H54 (cell line): ENCODE results near the gene STAB2.

Experiments
- DNase-seq: peaks from one replicate; pipeline ENCODE4 v3.0.0; 2011; ENCODE audit warnings: low spot score, mixed read lengths; ENCODE audit not compliant: insufficient read length
- FAIRE-seq: peaks from 3 replicates; lab custom pipeline; 2011; peaks lifted over from hg19 to GRCh38; lab: Jason Lieb, UNC
- POLR2A ChIP-seq: IDR thresholded peaks from 2 replicates; pipeline ENCODE4 v1.6.1; 2011; ENCODE audit warnings: low read depth, mild to moderate bottlenecking, low read length

STAB2 gene

DNA sequence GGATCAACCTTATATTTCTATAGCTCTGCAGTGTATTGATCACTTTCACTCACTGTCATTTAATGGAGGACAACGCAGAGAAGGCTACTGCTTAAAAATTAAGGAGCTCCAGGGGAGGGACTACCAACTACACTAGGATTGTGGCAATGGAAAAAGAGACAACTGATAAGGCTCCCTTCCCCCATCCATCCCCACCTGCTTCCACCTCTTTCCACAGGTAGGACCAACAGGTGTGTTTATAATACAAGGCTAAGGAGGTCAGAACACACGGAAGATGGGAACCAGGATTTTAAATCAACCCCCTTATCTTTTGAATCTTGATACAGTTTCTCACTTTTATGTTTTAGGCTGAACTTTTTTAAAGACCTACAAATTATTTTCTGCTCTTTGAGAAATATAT, 90.8 kb downstream of the STAB2 start:
- no peak for FAIRE-seq
- DNase-seq = no peak
- no peak for TF ChIP-seq POLR2A

DNA sequence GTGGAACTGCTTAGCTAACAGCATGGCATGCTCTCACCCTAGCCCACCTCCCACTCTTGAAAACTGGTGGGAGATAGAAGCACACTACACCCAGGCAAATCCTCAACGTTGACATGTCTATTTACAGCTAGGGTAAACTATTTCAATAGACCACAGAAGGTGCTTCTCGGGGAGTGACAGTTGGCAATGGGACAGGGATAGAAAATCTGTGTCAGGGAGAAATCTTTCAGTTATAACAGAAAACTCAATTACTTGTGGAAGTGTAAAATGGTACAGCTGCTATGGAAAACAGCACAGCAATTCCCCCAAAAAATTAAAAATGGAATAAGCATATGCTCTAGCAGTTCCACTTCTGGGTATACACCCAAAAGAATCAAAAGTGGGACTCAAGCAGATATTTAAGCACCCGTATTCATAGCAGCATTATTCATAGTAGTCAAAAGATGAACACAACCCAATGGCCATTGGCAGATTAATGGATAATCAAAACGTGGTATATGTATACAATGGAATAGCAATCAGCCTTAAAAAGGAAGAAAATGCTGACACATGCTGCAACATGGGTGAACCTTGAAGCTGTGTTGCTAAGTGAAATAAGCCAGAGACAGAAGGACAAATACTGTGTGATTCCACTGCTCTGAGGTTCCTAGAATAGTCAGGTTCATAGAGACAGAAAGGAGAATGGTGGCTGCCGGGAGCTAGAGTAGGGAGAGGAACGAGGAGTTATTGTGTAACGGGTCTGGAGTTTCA, 92.5 kb downstream of the STAB2 start:
- DNase-seq (no peak), FAIRE-seq (no peak)
- no peak for TF ChIP-seq POLR2A

DNA sequence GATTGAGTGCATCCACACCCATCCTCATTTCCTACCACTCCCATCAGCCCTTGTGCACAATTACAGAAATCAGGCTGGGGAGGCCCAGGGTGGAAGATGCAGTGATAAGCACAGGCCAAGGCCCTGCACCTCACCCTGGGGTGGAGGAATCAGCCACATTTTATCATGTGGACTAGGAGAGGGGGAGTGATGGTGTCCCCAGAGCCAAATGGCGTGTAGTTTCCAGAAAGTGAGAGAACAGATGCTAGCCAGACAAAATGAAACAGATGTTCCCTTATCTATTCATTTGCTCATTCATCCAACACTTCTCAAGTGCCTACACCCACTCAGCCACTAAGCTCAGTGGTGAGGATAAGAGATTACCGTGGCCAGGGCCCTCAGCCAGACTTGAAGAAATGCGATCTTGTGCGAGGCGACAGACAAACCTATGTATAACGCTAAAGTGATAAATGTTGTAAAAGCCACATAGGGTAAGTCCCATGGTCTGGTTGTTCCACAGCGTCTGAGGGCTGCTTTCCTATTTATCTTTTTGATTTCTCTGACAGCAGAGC, 93.6 kb downstream of the STAB2 start:
- FAIRE-seq (no peak), DNase-seq (no peak)
- TF ChIP-seq POLR2A = no peak

DNA sequence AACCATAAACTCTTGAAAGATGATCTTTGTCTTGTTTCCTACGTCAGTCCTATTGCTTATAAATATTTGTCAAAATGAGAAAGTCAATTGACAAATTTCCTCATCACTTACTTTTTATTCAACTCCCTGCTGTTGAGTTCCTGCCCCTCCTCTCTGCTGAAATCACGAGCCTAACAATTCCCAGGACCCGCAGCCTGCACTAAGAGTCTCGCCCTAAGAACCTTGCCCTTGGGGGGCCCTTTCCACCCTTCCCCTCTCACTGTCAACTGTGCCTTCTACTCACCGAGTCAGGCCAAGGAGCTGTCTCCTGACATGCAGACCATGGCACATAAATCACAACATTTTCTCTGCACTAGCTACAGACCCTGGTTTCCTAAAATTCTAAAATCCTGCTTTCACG, 99.0 kb downstream of the STAB2 start:
- no peak for TF ChIP-seq POLR2A
- DNase-seq (no peak), FAIRE-seq (no peak)

DNA sequence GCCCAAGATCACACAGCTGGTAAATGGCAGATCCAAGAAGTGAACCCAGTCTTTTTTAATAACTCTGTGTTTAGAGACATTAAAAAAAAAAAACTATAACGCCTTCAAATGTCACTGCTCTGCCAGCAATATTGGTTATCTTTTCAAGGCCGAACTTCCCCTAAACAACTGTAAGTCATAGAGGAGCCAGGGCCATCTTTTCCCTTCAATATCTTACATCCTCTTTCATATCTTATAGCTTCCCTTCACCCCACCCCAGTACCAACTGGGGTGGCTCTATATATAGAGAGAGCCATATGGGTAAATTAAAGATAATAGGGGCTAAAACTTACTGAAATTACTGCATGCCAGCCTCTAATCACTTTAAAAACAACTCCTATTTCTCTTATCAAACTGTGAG, 100.2 kb downstream of the STAB2 start:
- no peak for TF ChIP-seq POLR2A
- DNase-seq = no peak
- FAIRE-seq = no peak

DNA sequence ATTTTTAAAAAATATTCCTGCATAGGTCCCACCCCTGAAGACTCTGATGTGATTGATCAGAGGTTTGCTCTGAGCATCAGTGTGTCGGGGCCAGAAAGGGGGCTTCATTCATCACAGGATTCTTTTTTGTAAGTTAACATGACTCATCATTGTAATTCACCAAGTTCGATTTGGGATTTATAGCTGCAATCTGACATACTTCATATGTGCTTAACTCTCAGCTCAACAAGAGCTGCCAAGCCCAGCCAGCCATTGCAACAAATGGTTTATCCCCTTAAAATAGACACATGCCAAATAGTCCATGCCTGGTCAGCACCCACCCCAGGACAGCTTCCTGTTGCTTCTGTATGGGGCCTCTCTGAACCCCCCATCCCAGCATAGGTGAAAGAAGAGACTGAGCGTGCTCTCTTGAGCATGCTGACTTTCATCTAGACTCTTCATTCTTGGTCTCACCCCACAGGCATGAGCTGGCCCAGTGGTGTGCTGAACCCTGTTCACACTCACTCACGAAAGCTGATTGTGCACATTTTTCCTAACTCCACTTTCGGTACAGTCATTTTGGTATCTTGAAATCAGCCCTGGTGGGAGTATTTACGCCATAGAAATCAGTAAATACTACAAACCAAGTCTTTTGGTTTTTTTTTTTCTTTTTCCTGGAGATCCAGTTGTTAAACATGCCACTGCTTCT, 101.4 kb downstream of the STAB2 start:
- DNase-seq (no peak), FAIRE-seq (no peak)
- no peak for TF ChIP-seq POLR2A

DNA sequence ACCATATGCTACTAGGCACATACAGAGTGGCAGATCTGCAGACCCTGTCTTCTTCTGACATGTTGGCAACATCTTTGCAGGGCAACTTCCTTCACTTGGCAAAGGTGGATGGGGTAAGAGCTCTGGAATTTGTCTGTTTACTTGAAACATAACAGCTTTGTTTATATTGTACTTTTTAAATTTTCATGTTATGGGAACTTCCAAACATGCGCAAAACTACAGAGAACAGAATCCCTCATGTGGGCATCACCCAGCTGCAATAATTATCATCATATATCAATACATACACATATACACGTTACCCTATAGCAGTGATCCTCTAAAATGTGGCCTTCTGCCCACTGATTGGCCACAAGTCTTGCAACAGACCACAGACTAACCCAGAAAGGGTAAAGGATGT, 103.4 kb downstream of the STAB2 start:
- FAIRE-seq (no peak), DNase-seq (no peak)
- no peak for TF ChIP-seq POLR2A

DNA sequence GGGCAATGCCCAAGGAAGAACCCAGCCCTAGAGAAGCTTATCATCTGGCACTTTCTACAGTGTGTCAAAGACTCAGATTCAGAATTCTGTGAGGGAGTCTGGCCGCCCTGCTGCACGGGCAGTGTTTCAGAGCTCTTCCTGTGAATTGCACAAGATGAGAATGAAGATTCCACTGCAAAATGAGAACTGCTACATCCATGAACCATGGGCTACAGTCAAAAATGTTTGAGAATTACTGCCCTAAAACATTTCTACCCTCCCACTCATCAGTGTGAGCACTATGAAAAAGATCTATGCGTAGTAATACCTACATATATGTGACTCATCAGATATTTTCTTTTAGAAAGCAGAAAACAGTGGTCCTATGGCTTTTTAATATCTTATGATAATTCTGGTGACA, 104.0 kb downstream of the STAB2 start:
- DNase-seq (no peak), FAIRE-seq (no peak)
- TF ChIP-seq POLR2A = no peak

DNA sequence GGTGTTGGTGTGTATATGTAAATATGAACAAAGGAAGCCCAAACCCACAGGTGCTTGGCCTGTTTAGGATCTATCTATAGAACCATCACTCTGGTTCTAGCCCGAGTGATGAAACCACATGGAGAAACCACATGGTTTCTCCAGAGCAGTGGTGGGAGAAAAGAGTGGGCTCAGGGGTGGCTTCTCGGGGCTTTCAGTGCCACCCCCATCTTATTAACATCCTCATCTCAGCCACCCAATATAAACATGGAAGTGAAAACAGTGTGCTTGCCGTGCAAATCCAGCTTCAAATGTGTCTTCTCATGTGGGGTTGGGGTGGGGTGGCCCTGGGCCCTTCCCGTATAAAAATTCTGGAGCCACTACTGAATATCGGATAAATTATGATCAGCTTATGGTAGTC, 109.0 kb downstream of the STAB2 start:
- FAIRE-seq = no peak
- DNase-seq = no peak
- no peak for TF ChIP-seq POLR2A

DNA sequence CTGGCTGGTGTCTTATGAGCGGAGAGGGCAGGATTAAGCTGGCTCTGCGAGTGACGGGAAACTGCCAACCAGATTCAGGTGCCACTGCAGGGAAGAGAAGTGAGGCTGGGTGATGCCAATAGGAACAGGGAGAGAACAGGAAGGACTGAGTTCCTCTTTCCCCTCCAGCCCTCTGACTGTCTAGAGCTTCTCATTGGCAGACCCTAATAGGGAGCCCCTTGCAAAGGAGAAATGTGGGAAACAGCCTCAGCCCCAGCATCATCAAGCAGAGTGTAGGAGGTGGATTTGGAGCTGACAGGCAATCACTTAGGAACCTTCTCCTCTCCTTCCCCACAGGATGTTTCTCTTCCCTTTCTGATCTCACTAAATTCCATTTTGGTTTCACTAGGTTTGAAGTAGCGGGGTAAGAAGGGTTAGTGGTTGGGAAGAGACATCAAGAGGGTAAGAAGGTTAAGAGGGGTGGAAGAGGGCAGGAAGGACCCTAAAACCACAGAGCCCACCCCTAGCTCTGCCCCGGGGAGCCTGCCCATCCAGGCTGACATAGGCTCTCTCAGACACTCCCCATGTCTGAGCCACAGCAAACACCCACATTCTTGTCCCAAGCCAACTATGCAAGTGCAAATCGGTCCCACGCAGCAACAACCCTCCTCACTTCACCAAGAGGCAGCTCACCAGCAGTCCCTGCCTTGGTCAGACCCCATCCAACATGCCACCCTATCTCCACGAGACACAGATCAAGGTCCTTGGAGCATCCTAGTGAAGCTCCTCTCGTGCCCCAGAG, 111.1 kb downstream of the STAB2 start:
- FAIRE-seq (no peak), DNase-seq (no peak)
- no peak for TF ChIP-seq POLR2A

DNA sequence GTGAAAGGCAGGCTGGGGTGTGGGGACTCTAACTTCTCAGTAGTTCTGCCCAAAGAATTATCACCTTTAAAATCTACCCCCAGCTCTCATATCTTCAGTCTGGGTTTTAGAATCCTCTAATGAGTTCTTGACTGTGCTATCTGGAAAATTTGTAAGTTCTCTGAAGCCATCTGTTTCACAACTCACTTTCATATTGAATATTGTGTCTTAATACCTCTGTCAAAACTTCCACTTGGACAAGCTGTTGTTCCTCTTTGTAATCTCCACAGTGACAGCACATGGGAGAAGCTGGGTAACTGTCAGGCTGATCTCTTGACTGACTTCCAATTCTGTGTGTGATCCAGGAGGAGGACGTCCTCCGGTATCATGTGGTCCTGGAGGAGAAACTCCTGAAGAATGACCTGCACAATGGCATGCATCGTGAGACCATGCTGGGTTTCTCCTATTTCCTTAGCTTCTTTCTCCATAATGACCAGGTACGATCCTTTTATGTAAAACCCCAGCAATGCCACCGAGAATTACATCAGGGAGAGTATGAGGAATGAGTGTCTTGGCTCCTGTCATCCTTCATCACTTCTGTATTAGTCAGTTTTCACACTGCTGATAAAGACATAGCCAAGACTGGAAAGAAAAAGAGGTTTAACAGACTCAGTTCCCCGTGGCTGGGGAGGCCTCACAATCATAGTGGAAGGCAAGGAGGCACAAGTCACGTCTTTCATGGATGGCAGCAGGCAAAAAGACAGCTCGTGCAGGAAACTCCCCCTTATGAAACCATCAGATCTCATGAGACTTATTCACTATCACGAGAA, 111.9 kb downstream of the STAB2 start:
- no peak for FAIRE-seq
- TF ChIP-seq POLR2A = no peak
- DNase-seq = no peak

DNA sequence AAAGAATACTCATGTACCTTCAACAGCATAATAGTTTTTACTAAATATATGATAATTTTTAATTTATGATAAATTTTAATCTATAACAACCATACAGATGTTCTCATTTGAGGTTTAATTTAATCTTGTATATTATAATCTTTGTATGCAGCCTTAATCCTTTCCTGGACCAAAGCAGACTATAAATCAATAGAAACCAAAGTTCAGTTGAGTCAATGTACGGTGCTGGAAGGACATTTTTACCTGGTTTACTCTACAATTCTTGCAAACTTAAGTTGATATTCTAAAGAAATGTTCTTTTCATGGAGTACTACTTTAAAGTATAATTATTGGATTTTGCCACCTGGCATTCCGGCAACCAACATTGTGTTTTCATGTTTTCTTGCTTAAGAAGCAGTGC, 118.0 kb downstream of the STAB2 start:
- FAIRE-seq = no peak
- DNase-seq = no peak
- TF ChIP-seq POLR2A = no peak

DNA sequence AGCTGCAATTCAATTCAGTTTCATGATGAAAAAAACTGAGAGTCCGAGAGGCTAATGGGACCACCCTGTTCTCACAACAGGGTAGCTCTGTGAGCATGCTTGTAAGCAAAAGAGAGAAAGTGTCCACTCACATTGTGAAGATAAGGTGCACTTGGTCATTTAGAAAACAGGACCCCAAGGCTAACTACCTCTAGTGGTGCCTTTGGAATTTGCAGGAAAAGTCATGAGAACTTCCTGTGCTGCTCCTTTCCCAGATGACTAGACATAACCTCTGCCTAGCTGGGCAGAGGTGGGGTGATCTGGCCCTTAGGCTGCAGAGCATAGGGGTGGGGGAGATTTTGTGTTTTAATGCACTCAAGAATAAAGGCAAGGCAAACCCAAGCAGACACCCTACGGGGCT, 118.9 kb downstream of the STAB2 start:
- FAIRE-seq (no peak), DNase-seq (no peak)
- no peak for TF ChIP-seq POLR2A

DNA sequence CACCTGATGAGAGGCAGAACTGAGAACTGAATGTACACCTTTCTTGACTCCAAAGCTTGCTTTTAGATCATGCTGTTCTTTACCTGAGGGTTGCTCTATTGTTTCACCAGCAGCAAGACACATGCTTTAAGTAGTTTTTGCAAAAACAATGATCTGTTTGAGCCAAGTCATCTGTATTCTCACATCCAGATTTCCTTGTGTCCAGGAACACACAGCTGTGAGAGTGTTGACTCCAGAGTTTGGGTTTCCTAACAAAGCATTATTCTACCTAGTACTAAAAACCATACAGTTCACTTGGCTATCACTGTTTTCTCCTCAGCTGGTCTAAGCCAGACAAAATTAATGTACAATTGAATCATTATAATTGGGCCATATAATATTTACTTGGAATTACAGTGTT, 120.4 kb downstream of the STAB2 start:
- DNase-seq = no peak
- TF ChIP-seq POLR2A = no peak
- no peak for FAIRE-seq
